DMS79 (cell line): ENCODE measurements around the gene YY1.
"Not testable (repeated sequence)": the region's sequence is repeated elsewhere in the genome, so short reads cannot be mapped to it uniquely, and the experiment has no call there.

ENCODE experiments used
- DNase-seq: peaks from one replicate; lab custom pipeline; 2025; lab: John Stamatoyannopoulos, UW

The YY1 gene

GRCh38 chr14:100297320-100298300 is 58.7 kb downstream of the YY1 start:
- no peak for DNase-seq

- no peak for DNase-seq
Measured at GRCh38 chr14:100298551-100299237, 59.8 kb downstream of the YY1 start.

GRCh38 chr14:100299238-100299560 is 60.3 kb downstream of the YY1 start:
- DNase-seq = no peak

GRCh38 chr14:100302616-100303015 is 63.7 kb downstream of the YY1 start:
- no peak for DNase-seq

GRCh38 chr14:100303179-100303578 is 64.2 kb downstream of the YY1 start:
- DNase-seq = no peak

GRCh38 chr14:100303925-100304324 is 65.0 kb downstream of the YY1 start:
- no peak for DNase-seq

- DNase-seq = peak; percentile 62
Measured at GRCh38 chr14:100304825-100305323, 65.9 kb downstream of the YY1 start.

GRCh38 chr14:100305324-100306100 is 66.6 kb downstream of the YY1 start:
- peak; percentile 54 for DNase-seq

GRCh38 chr14:100306101-100306997 is 67.4 kb downstream of the YY1 start, which contains the start of gene SLC25A29:
TSS of gene SLC25A29 (minus strand) at chr14:100306444. CDS start at chr14:100306232, 212 bp downstream.
- peak; percentile 89 for DNase-seq

- DNase-seq = no peak
Measured at GRCh38 chr14:100306998-100307765, 68.2 kb downstream of the YY1 start.

GRCh38 chr14:100307766-100308426 is 69.0 kb downstream of the YY1 start:
- DNase-seq = no peak

- DNase-seq = not testable (repeated sequence)
Measured at GRCh38 chr14:100308427-100308792, 69.5 kb downstream of the YY1 start.

GRCh38 chr14:100309028-100309737 is 70.2 kb downstream of the YY1 start:
- no peak for DNase-seq

- DNase-seq = not testable (repeated sequence)
Measured at GRCh38 chr14:100312110-100312876, 73.3 kb downstream of the YY1 start.

- DNase-seq = no peak
Measured at GRCh38 chr14:100312877-100313400, 74.0 kb downstream of the YY1 start.

- no peak for DNase-seq
Measured at GRCh38 chr14:100313464-100314230, 74.7 kb downstream of the YY1 start.

- DNase-seq = no peak
Measured at GRCh38 chr14:100314724-100315123, 75.8 kb downstream of the YY1 start.
